B cell (primary cell): ENCODE results near the gene CDK18. TPM values are rescaled to one million over a fixed set of nuclear protein-coding genes. Genes with fewer than 3 reads are reported as not detected.

ENCODE experiments used
- ATAC-seq: fragments of 200-7000 bp; cut with Tn5 transposase; one replicate; pipeline ENCODE4 v1.10.0; 2021; ENCODE audit warnings: low read depth, mild to moderate bottlenecking, moderate number of reproducible peaks, moderate library complexity
- CTCF ChIA-PET: fragments of 350-600 bp; sonication (Branson Sonifier 250); formaldehyde crosslinking; loops from one replicate; lab custom pipeline; 2021; ENCODE audit warnings: antibody characterized with exemption, inconsistent platforms; lab: Charles Lee
- POLR2A ChIA-PET: fragments of 350-600 bp; sonication (Branson Sonifier 250); formaldehyde crosslinking; loops from one replicate; lab custom pipeline; 2021; ENCODE audit warnings: antibody characterized with exemption; lab: Charles Lee
- DNase-seq: peaks from one replicate; pipeline ENCODE4 v3.0.0; 2013
- H2AFZ ChIP-seq: 2 replicates; pipeline ENCODE4 v1.6.1; 2012; ENCODE audit warnings: mild to moderate bottlenecking, low read depth, low read length; ENCODE audit not compliant: insufficient read depth, poor library complexity, severe bottlenecking
- H3K27ac ChIP-seq, 2 donors: 1 replicate in 1 of 2; 2 replicates in 1 of 2; pipeline ENCODE4 v1.5.1; 2012 to 2013; ENCODE audit warnings: low read length in 2 of 2, mild to moderate bottlenecking in 2 of 2, moderate library complexity in 1 of 2
- H3K27me3 ChIP-seq, 4 experiments: fragments of 200-600 bp in 1 of 4; sonication (generic) in 1 of 4; replicated peaks in 1 of 4; 1 replicate in 2 of 4; 2 replicates in 2 of 4; pipeline versions ENCODE4 v1.6.1 to v1.7.0; 2013 to 2016; ENCODE audit warnings: low read length in 3 of 4, mild to moderate bottlenecking in 2 of 4, mixed read lengths in 1 of 4, moderate library complexity in 1 of 4; ENCODE audit not compliant: insufficient read depth in 4 of 4, control insufficient read depth in 3 of 4; ENCODE audit errors: control extremely low read depth in 1 of 4
- H3K36me3 ChIP-seq, 2 experiments: replicated peaks in 1 of 2; 1 replicate in 1 of 2; 2 replicates in 1 of 2; pipeline versions ENCODE4 v1.6.1 to v1.7.1; 2013; ENCODE audit warnings: low read length in 1 of 2; ENCODE audit not compliant: insufficient read depth in 2 of 2, control insufficient read depth in 1 of 2; ENCODE audit errors: control extremely low read depth in 1 of 2, extremely low read depth in 1 of 2
- H3K4me1 ChIP-seq, 2 donors: fragments of 200-600 bp in 1 of 2; sonication (generic) in 1 of 2; 1 replicate in 1 of 2; 2 replicates in 1 of 2; pipeline versions ENCODE4 v1.5.1 to v1.6.1; 2013 to 2017; ENCODE audit warnings: low read length in 2 of 2; ENCODE audit not compliant: control insufficient read depth in 2 of 2, insufficient read depth in 2 of 2
- H3K4me2 ChIP-seq: replicated peaks from 2 replicates; pipeline ENCODE3; 2012; ENCODE audit warnings: mild to moderate bottlenecking, low read depth, low read length; ENCODE audit not compliant: poor library complexity, severe bottlenecking
- H3K4me3 ChIP-seq, 5 experiments: fragments of 200-600 bp in 1 of 5; sonication (generic) in 1 of 5; 1 replicate in 3 of 5; 2 replicates in 2 of 5; pipeline versions ENCODE4 v1.5.1 to v1.7.0; 2011 to 2016; ENCODE audit warnings: low read length in 4 of 5, mild to moderate bottlenecking in 4 of 5, low read depth in 2 of 5, control low read depth in 1 of 5, moderate library complexity in 1 of 5; ENCODE audit not compliant: insufficient read depth in 1 of 5; ENCODE audit errors: control extremely low read depth in 1 of 5, extremely low read depth in 1 of 5
- H3K79me2 ChIP-seq: fragments of 200-600 bp; sonication (generic); one replicate; pipeline ENCODE4 v1.6.0; 2016; ENCODE audit warnings: low read length; ENCODE audit not compliant: control insufficient read depth, insufficient read depth
- H3K9ac ChIP-seq: fragments of 200-600 bp; sonication (generic); 2 replicates; pipeline ENCODE4 v1.6.1; 2017; ENCODE audit warnings: mild to moderate bottlenecking, low read length, moderate library complexity
- H3K9me3 ChIP-seq, 3 donors: one replicate each; pipeline versions ENCODE4 v1.6.1 to v1.7.1; 2013; ENCODE audit warnings: low read length in 2 of 3; ENCODE audit not compliant: control insufficient read depth in 2 of 3, insufficient read depth in 1 of 3; ENCODE audit errors: control extremely low read depth in 1 of 3
- H4K20me1 ChIP-seq: 2 replicates; pipeline ENCODE4 v1.6.0; 2012; ENCODE audit warnings: mild to moderate bottlenecking, low read length; ENCODE audit not compliant: insufficient read depth, control insufficient read depth, poor library complexity, severe bottlenecking
- H3K27ac Mint-ChIP-seq: one replicate; pipeline ENCODE4 v1.8.0; 2021; ENCODE audit warnings: mixed read lengths
- H3K27me3 Mint-ChIP-seq: one replicate; pipeline ENCODE4 v1.8.0; 2021; ENCODE audit warnings: mixed read lengths
- H3K4me1 Mint-ChIP-seq: one replicate; pipeline ENCODE4 v1.8.0; 2021; ENCODE audit warnings: mixed read lengths
- H3K4me3 Mint-ChIP-seq: one replicate; pipeline ENCODE4 v1.8.0; 2021; ENCODE audit warnings: mixed read lengths
- H3K9me3 Mint-ChIP-seq: one replicate; pipeline ENCODE4 v1.8.0; 2022; ENCODE audit warnings: mixed read lengths; ENCODE audit not compliant: insufficient read depth
- EZH2 ChIP-seq: IDR thresholded peaks from 2 replicates; pipeline ENCODE4 v1.6.1; 2012; ENCODE audit warnings: borderline replicate concordance, low read depth, mild to moderate bottlenecking, moderate library complexity, low read length; ENCODE audit not compliant: insufficient read depth, poor library complexity, severe bottlenecking
- WGBS: methylation state at CpG from one replicate; pipeline ENCODE4 v1.1.5; 2013; ENCODE audit warnings: missing lambda C conversion rate; ENCODE audit not compliant: insufficient coverage; 5-methylcytosine and 5-hydroxymethylcytosine counted together
- intact Hi-C: fragments of 100-400 bp; cut with micrococcal nuclease; formaldehyde crosslinking; loops from one replicate; pipeline ENCODE4 v1.10.0; 2022
- polyA plus RNA-seq: library from polyadenylated mRNA; depleted of rRNA; stranded (reverse); fragments of >200 nt; gene quantifications from 2 replicates; pipeline ENCODE4 v1.2.3, GENCODE V29; 2012
- total RNA-seq, 2 donors: library from RNA; stranded (reverse); fragments of 120-200 nt in 1 of 2; gene quantifications; 1 replicate in 1 of 2; 2 replicates in 1 of 2; pipeline versions ENCODE4 v1.2.3 to v1.2.4, GENCODE V29; 2013 to 2022
- TF ChIP-seq, protein P1 (sequence below): fragments of 200-600 bp; IDR thresholded peaks from one replicate; pipeline ENCODE4 v1.8.0; 2022; ENCODE audit warnings: antibody characterized with exemption, mild to moderate bottlenecking

CDK18 gene
- total and polyA plus RNA-seq, 2 donors (not counting 1 experiment from before 2014, with no cell fraction given): 3.8 to 4.7 TPM

DNA sequence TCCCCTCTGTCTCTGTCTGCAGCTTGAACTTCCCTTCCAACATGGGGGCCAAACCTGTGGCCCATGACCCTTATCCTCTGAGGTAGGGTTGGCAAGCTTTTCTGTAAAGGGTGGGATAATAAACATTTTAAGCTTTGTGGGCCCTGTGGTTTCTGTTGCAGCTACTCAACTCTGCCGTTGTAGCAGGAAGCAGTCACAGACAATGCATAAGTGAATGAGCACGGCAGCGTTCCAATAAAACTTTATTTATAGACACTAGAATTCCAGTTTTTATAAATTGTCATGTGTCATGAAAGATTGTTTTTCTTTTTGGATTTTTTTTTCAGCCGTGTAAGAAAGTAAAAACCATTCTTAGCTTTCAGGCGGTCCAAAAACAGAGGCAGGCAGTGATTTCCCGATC, 18.2 kb upstream of the CDK18 start:
- H3K79me2 ChIP-seq: no peaks in the 10 kb centered on the region
- H3K9me3 ChIP-seq: peaks cover 0 to 3% (median 0%) of the 10 kb centered on the region in 3 donors
- no peak overlapping the region for H3K27ac ChIP-seq
- peaks cover 0 to 41% (median 4%) of the 10 kb centered on the region in 4 experiments for H3K27me3 ChIP-seq
- TF ChIP-seq EZH2: no peak
- TF ChIP-seq, protein P1, sequence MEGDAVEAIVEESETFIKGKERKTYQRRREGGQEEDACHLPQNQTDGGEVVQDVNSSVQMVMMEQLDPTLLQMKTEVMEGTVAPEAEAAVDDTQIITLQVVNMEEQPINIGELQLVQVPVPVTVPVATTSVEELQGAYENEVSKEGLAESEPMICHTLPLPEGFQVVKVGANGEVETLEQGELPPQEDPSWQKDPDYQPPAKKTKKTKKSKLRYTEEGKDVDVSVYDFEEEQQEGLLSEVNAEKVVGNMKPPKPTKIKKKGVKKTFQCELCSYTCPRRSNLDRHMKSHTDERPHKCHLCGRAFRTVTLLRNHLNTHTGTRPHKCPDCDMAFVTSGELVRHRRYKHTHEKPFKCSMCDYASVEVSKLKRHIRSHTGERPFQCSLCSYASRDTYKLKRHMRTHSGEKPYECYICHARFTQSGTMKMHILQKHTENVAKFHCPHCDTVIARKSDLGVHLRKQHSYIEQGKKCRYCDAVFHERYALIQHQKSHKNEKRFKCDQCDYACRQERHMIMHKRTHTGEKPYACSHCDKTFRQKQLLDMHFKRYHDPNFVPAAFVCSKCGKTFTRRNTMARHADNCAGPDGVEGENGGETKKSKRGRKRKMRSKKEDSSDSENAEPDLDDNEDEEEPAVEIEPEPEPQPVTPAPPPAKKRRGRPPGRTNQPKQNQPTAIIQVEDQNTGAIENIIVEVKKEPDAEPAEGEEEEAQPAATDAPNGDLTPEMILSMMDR: no peak
- H4K20me1 ChIP-seq: no peaks in the 10 kb centered on the region
- 97% methylated on average over 3 of the region's 6 CpGs for WGBS
- Mint-ChIP-seq H3K27me3 (peaks cover 50% of the 10 kb centered on the region), H3K4me3 (no peak overlapping the region), H3K27ac (no peak overlapping the region), H3K4me1 (peaks cover 22% of the 10 kb centered on the region), H3K9me3 (no peaks in the 10 kb centered on the region)
- ChIA-PET CTCF (interaction anchor here (0.6 to 13.8 kb wide), 40 partner anchors 9 to 743 kb away, joined by 3 to 287 read pairs (median 6); partner anchors contain the start of genes BLACAT1, KLHDC8A, LEMD1 and NUAK2), POLR2A (no interaction called here)
- no peak for DNase-seq
- H2AFZ ChIP-seq: no peak overlapping the region
- H3K9ac ChIP-seq: no peak overlapping the region
- H3K4me3 ChIP-seq: no peak overlapping the region
- ATAC-seq: no peak
- intact Hi-C loops: loop anchor here (5.0 kb wide), 1 partner anchor 171 kb away; no protein-coding TSS in a partner anchor
- H3K4me1 ChIP-seq: peaks cover 18 to 19% of the 10 kb centered on the region in 2 donors
- no peak overlapping the region for H3K4me2 ChIP-seq
- H3K36me3 ChIP-seq: no peaks in the 10 kb centered on the region

DNA sequence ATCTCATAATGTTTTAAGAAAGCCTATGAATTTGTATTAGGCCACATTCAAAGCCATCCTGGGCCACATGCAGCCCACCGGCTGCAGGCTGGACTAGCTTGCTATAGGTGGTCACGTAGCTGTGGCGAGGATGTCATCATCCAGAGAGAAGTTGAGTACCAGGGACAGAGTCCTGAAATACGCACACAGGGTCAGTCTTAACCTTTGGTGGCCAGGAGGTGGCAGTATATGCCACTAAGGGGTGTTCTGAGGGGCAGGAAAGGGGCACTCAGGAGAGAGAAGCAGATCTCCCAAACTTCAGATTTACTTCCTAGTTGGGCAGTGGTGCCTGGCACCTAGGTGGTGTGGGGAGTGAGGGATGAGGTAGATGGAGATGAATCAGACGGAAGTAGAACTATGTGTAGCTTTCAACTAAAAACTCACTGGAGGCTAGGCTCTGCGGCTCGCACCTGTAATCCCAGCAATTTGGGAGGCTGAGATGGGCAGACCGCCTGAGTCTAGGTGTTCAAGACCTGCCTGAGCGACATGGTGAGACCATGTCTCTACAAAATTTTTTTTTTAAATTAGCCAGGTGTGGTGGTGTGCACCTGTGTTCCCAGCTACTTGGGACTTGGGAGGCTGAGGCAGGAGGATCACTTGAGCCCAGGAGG, 16.3 kb upstream of the CDK18 start:
- intact Hi-C loops: loop anchor here (1.0 to 5.0 kb wide), 2 partner anchors 36 to 169 kb away; no protein-coding TSS in a partner anchor
- ATAC-seq: peak; percentile 72

More for the DNA sequence above, 16.3 kb upstream of the CDK18 start:
- Histone ChIP-seq H3K4me1 (peaks cover 7 to 8% of the 10 kb centered on the region in 2 donors), H3K27me3 (peaks cover 0 to 43% (median 7%) of the 10 kb centered on the region in 4 experiments), H3K4me3 (no peak overlapping the region), H3K4me2 (no peak overlapping the region), H3K79me2 (no peaks in the 10 kb centered on the region), H3K36me3 (no peaks in the 10 kb centered on the region), H3K27ac (no peak overlapping the region), H2AFZ (no peak overlapping the region), H3K9me3 (peaks cover 0 to 3% (median 0%) of the 10 kb centered on the region in 3 donors), H3K9ac (no peak overlapping the region), H4K20me1 (no peaks in the 10 kb centered on the region)
- Mint-ChIP-seq H3K27ac (peak overlapping the region; percentile 12), H3K4me3 (no peak overlapping the region), H3K27me3 (peaks cover 57% of the 10 kb centered on the region), H3K9me3 (no peaks in the 10 kb centered on the region), H3K4me1 (peaks cover 9% of the 10 kb centered on the region)
- DNase-seq: peak; percentile 76
- 41% methylated on average over 9 of the region's 9 CpGs for WGBS
- POLR2A ChIA-PET: interaction anchor here (0.7 kb wide), 1 partner anchor 8 kb away, joined by 3 read pairs; no protein-coding TSS in a partner anchor
- CTCF ChIA-PET: interaction anchor here (0.6 to 13.8 kb wide), 29 partner anchors 8 to 427 kb away, joined by 3 to 287 read pairs (median 7); partner anchors contain the start of genes BLACAT1 and LEMD1
- no peak for TF ChIP-seq EZH2
- TF ChIP-seq, protein P1: peak; percentile 91
